ENCODE measurements around the gene RPS19.

RPS19 gene

GRCh38 chr19:41859618-41860418 is at the start of gene RPS19:
Gene RPS19 (plus strand): TSS chr19:41860255. CDS start chr19:41860775, 520 bp downstream.
- DNase-seq (ENCODE audit: low spot score) = peak; percentile 99

- DNase-seq (ENCODE audit: low spot score) = no peak
Measured at GRCh38 chr19:41810301-41810700, 49.8 kb upstream of the RPS19 start.

- no peak for DNase-seq (ENCODE audit: low spot score)
Measured at GRCh38 chr19:41811036-41811435, 49.0 kb upstream of the RPS19 start.

- DNase-seq (ENCODE audit: low spot score) = no peak
Measured at GRCh38 chr19:41811981-41812380, 48.1 kb upstream of the RPS19 start.

- DNase-seq (ENCODE audit: low spot score) = no peak
Measured at GRCh38 chr19:41813911-41814310, 46.1 kb upstream of the RPS19 start.

- no peak for DNase-seq (ENCODE audit: low spot score)
Measured at GRCh38 chr19:41815301-41815700, 44.8 kb upstream of the RPS19 start.

GRCh38 chr19:41816761-41817160 is 43.3 kb upstream of the RPS19 start:
- no peak for DNase-seq (ENCODE audit: low spot score)

- peak; percentile 81 for DNase-seq (ENCODE audit: low spot score)
Measured at GRCh38 chr19:41821003-41821735, 38.9 kb upstream of the RPS19 start.

GRCh38 chr19:41837981-41838708 is 21.9 kb upstream of the RPS19 start:
- DNase-seq (ENCODE audit: low spot score) = no peak

- DNase-seq (ENCODE audit: low spot score) = no peak
Measured at GRCh38 chr19:41839211-41839610, 20.8 kb upstream of the RPS19 start.

- no peak for DNase-seq (ENCODE audit: low spot score)
Measured at GRCh38 chr19:41843371-41843770, 16.7 kb upstream of the RPS19 start.

- DNase-seq (ENCODE audit: low spot score) = peak; percentile 25
Measured at GRCh38 chr19:41844601-41845000, 15.5 kb upstream of the RPS19 start, which contains the start of gene LYPD4. Gene LYPD4 (minus strand): TSS chr19:41844683. CDS start chr19:41839285, 5,398 bp downstream.

- DNase-seq (ENCODE audit: low spot score) = no peak
Measured at GRCh38 chr19:41845001-41845050, 15.2 kb upstream of the RPS19 start, which contains the start of gene DMRTC2. Gene DMRTC2 (plus strand): TSS chr19:41845042. CDS start chr19:41847429, 2,387 bp downstream.

- DNase-seq (ENCODE audit: low spot score) = no peak
Measured at GRCh38 chr19:41845051-41845590, 14.9 kb upstream of the RPS19 start.

- DNase-seq (ENCODE audit: low spot score) = no peak
Measured at GRCh38 chr19:41847351-41848105, 12.5 kb upstream of the RPS19 start.

- DNase-seq (ENCODE audit: low spot score) = no peak
Measured at GRCh38 chr19:41848666-41849065, 11.4 kb upstream of the RPS19 start.

GRCh38 chr19:41849067-41849466 is 11.0 kb upstream of the RPS19 start:
- no peak for DNase-seq (ENCODE audit: low spot score)

GRCh38 chr19:41850381-41850780 is 9.7 kb upstream of the RPS19 start:
- DNase-seq (ENCODE audit: low spot score) = no peak

GRCh38 chr19:41851456-41851855 is 8.6 kb upstream of the RPS19 start:
- DNase-seq (ENCODE audit: low spot score) = no peak

- no peak for DNase-seq (ENCODE audit: low spot score)
Measured at GRCh38 chr19:41853344-41853743, 6.7 kb upstream of the RPS19 start.

GRCh38 chr19:41853768-41854167 is 6.3 kb upstream of the RPS19 start:
- no peak for DNase-seq (ENCODE audit: low spot score)

- no peak for DNase-seq (ENCODE audit: low spot score)
Measured at GRCh38 chr19:41859213-41859617, 840 bp upstream of the RPS19 start.

All from NAMALWA (cell line).